Fibroblast of the aortic adventitia (primary cell): Measurements from ENCODE around the gene ANO4. TPM values are rescaled to one million over a fixed set of nuclear protein-coding genes. Genes with fewer than 3 reads are reported as not detected.
A peak's percentile ranks its signal among the peaks of the same experiment; 100 is the strongest.

Experiments used
- DNase-seq: peaks from one replicate; pipeline ENCODE4 v3.0.0-alpha.2; 2010; ENCODE audit warnings: low read depth
- H3K4me3 ChIP-seq: 2 replicates; pipeline ENCODE4 v1.5.1; 2011; ENCODE audit warnings: low read depth, mild to moderate bottlenecking, control low read depth, low read length, moderate library complexity
- total RNA-seq: library from RNA; depleted of rRNA; stranded (reverse); fragments of >200 nt; gene quantifications from 2 replicates; pipeline ENCODE4 v1.2.3, GENCODE V29; 2012; ENCODE audit warnings: low replicate concordance
- TF ChIP-seq, protein P1 (sequence below): IDR thresholded peaks from 2 replicates; pipeline ENCODE4 v1.5.1; 2011; ENCODE audit warnings: mild to moderate bottlenecking, low read length, control low read depth, inconsistent platforms; ENCODE audit not compliant: insufficient read depth

The ANO4 gene
- total RNA-seq, 1 donor: 0.18 TPM

DNA sequence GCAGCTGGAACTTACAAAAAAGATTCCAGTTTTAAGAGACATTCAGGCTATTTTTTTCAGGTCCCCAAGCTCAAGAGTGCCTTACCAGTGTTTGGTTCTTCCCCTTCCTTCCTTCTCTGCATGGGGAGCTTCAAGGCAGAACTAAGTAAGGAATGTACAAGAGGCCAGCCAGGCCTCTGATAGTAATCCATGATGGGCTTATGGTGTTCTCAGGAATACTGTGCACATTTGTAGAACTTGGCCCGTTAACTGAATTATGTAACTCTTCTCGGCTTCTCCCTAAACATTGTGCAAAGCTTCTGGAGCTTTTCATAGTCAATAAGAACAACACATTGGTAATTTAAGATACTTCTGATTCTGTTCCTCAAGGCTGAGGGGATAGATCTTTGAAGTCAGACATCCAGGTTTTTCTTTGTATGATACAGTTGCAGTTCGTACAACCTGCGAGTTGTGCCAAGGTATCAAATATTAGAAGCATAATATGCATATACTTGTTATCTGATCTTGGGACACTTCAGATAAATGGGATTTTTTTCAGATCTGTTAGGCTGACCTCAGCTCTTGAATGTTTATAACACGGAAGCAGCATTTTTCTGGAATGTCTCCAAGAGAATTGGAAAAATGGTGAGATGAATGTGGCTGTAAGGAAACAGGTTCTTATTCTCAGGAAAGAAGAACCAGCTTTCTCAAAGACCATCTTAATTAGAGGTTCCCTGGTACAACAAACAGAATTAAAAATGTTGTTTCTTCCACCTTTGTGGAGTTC lies 148.6 kb downstream of the ANO4 start:
- DNase-seq: peak; percentile 50
- H3K4me3 ChIP-seq: no peak overlapping the region
- TF ChIP-seq, protein P1, sequence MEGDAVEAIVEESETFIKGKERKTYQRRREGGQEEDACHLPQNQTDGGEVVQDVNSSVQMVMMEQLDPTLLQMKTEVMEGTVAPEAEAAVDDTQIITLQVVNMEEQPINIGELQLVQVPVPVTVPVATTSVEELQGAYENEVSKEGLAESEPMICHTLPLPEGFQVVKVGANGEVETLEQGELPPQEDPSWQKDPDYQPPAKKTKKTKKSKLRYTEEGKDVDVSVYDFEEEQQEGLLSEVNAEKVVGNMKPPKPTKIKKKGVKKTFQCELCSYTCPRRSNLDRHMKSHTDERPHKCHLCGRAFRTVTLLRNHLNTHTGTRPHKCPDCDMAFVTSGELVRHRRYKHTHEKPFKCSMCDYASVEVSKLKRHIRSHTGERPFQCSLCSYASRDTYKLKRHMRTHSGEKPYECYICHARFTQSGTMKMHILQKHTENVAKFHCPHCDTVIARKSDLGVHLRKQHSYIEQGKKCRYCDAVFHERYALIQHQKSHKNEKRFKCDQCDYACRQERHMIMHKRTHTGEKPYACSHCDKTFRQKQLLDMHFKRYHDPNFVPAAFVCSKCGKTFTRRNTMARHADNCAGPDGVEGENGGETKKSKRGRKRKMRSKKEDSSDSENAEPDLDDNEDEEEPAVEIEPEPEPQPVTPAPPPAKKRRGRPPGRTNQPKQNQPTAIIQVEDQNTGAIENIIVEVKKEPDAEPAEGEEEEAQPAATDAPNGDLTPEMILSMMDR: no peak

DNA sequence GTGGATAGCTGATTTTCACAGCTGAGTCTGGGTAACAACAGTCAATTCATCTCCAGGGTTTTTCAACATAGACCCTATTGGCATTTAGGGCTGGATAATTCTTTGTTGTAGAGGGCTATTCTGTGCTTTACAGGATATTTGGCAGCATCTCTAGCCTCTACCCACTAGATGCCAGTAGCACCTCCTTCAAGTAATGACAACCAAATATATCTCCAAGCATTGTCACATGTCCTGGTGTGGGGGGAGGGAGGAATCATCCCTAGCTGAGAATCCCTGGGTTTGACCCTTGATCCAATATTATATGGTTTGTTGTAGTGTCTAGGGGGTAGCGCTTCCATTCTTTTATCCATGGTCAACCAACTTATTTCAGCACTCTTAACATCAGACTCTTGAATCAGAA lies 157.2 kb downstream of the ANO4 start:
- no peak overlapping the region for H3K4me3 ChIP-seq
- no peak for DNase-seq
- TF ChIP-seq, protein P1: no peak

DNA sequence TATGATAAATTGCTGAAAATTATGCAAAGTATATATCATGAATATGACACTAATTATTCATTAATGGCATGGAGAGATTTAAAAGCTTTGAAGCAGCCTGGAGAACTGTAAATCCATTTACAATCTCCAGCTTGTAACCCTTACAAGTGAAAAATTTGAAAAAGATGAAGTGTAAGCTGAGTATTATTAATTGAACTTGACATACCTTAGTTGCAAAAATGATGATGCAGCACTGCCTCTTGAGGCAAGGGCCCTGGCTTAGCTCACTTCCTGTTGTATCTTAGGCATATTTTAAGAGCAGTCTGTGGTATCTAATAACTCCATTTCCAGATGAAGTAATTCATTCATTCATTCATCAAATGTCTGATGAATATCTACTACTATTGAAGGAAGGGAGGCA lies 158.6 kb downstream of the ANO4 start:
- H3K4me3 ChIP-seq: no peak overlapping the region
- peak; percentile 18 for DNase-seq
- TF ChIP-seq, protein P1: no peak

DNA sequence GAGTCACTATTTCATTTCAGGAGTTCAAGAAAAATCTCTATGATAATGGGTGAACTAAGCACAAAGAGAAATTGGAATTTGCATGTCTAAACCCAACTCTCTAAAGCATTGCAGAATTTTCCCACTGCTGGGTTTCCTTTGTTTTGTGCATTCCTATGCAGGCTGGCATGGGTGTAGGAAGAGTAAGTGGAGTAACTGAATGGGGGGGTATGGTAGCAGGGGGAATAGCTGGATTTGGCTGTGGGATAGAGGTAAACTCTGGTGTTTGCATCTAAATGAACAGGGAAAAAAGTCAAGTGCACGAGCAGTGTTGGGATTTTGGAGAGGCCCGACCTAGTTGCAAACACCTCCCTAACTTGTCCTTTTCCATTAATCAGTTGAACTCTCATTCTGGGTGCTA lies 159.1 kb downstream of the ANO4 start:
- DNase-seq: no peak
- TF ChIP-seq, protein P1: no peak
- no peak overlapping the region for H3K4me3 ChIP-seq

DNA sequence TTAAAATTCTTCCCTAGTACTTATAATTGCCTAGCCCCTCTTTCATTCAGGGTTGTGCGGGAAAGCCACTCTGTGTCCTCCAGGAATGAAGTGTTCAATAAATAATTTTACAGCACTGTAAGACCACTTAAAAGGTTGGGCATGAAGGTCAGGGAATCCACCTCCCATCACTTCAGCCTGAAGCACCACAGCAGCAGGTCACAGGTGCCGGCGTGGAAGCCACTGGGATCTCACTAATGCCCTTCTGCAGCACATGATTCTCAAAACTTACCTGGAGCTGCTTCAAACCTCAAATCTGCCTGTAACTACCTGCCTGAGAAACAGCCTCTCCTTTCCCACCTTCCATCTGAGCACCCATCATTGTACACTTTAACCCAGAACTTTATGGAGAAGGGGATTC lies 159.5 kb downstream of the ANO4 start:
- DNase-seq: no peak
- no peak overlapping the region for H3K4me3 ChIP-seq
- TF ChIP-seq, protein P1: no peak

DNA sequence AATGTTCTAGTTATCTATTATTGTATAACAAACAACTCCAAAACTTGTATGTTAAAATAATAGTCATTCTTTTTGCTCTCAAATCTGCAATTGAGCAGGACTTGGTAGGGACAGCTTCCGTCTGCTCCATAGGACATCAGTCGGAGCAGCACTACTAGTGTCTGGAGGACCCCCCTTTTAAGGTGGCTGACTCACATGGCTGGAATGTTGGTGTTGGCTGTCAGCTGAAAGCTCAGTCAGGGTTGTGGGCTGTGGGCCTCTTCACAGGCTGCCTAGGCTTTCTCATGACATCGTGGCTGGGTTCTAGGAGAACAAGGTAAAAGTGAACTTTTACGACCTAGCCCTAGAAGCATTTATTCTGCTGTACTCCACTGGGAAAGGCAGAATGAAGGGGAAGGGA lies 160.6 kb downstream of the ANO4 start:
- DNase-seq: peak; percentile 70
- no peak overlapping the region for H3K4me3 ChIP-seq
- TF ChIP-seq, protein P1: no peak
